PC-9 (cell line): ENCODE measurements around the gene SELENOW.
"Not testable (repeated sequence)": the region's sequence is repeated elsewhere in the genome, so short reads cannot be mapped to it uniquely, and the experiment has no call there.

ENCODE experiments used
- EZH2 ChIP-seq: fragments of 200-600 bp; sonication (generic); IDR thresholded peaks from 2 replicates; pipeline ENCODE4 v1.8.0; 2017; ENCODE audit warnings: antibody characterized with exemption, low read depth
- TF ChIP-seq, protein P1 (sequence below): fragments of 200-600 bp; sonication (generic); conservative IDR thresholded peaks from 2 replicates; pipeline ENCODE4 v1.6.1; 2017; ENCODE audit warnings: mixed run types, antibody characterized with exemption, mild to moderate bottlenecking, moderate library complexity

DNA sequence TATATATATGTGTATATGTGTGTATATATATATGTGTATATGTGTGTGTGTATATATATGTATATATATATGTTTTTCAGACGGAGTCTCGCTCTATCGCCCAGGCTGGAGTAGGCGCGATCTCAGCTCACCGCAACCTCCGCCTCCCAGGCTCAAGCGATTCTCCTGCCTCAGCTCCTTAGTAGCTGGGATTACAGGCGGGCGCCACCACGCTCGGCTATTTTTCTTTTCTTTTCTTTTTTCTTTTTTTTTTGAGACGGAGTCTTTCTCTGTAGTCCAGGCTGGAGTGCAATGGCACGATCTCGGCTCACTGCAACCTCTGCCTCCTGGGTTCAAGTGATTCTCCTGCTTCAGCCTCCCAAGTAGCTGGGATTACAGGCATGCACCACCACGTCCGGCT, 32.4 kb upstream of the SELENOW start:
- TF ChIP-seq, protein P1, sequence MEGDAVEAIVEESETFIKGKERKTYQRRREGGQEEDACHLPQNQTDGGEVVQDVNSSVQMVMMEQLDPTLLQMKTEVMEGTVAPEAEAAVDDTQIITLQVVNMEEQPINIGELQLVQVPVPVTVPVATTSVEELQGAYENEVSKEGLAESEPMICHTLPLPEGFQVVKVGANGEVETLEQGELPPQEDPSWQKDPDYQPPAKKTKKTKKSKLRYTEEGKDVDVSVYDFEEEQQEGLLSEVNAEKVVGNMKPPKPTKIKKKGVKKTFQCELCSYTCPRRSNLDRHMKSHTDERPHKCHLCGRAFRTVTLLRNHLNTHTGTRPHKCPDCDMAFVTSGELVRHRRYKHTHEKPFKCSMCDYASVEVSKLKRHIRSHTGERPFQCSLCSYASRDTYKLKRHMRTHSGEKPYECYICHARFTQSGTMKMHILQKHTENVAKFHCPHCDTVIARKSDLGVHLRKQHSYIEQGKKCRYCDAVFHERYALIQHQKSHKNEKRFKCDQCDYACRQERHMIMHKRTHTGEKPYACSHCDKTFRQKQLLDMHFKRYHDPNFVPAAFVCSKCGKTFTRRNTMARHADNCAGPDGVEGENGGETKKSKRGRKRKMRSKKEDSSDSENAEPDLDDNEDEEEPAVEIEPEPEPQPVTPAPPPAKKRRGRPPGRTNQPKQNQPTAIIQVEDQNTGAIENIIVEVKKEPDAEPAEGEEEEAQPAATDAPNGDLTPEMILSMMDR, result not testable (repeated sequence)
- not testable (repeated sequence) for TF ChIP-seq EZH2
